OCI-LY7 (cell line): ENCODE measurements around the gene CERCAM.

Experiments
- EZH2phosphoT487 ChIP-seq: fragments of 200-600 bp; sonication (generic); IDR thresholded peaks from 2 replicates; pipeline ENCODE4 v1.6.1; 2018; ENCODE audit warnings: low read depth, borderline replicate concordance, mild to moderate bottlenecking, mixed run types, antibody characterized with exemption, low read length, moderate library complexity, mixed read lengths
- TF ChIP-seq, protein P1 (sequence below): fragments of 200-600 bp; sonication (generic); conservative IDR thresholded peaks from 2 replicates; pipeline ENCODE4 v1.5.1; 2014; ENCODE audit warnings: mild to moderate bottlenecking, antibody characterized with exemption, low read length, moderate library complexity, mixed read lengths

DNA sequence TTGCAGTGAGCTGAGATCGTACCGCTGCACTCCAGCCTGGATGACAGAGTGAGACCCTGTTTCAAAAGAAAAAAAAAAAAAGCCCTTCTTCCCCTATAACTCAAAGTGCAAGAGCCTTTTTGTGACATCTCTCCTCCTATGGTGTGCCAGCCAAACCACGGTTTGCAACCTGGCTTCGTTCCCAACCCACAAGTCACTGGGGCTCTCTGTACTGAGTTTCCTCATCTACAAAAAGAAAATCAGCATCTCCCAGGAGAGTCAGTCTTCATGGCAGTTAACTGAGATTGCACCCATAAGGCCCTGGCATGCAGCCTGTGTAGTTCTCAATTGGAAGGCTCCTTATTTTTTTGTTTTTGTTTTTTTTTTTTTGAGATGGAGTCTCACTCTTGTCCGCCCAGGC, 49.9 kb downstream of the CERCAM start:
- TF ChIP-seq, protein P1, sequence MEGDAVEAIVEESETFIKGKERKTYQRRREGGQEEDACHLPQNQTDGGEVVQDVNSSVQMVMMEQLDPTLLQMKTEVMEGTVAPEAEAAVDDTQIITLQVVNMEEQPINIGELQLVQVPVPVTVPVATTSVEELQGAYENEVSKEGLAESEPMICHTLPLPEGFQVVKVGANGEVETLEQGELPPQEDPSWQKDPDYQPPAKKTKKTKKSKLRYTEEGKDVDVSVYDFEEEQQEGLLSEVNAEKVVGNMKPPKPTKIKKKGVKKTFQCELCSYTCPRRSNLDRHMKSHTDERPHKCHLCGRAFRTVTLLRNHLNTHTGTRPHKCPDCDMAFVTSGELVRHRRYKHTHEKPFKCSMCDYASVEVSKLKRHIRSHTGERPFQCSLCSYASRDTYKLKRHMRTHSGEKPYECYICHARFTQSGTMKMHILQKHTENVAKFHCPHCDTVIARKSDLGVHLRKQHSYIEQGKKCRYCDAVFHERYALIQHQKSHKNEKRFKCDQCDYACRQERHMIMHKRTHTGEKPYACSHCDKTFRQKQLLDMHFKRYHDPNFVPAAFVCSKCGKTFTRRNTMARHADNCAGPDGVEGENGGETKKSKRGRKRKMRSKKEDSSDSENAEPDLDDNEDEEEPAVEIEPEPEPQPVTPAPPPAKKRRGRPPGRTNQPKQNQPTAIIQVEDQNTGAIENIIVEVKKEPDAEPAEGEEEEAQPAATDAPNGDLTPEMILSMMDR = no peak
- TF ChIP-seq EZH2phosphoT487 = no peak
